GM19023 (cell line): ENCODE data around the gene PIP5KL1.

Experiments used
- ATAC-seq: cut with Tn5 transposase; IDR thresholded peaks from one replicate; pipeline ENCODE4 v1.9.1; 2021; ENCODE audit warnings: mild to moderate bottlenecking, moderate library complexity; ENCODE audit not compliant: unreplicated experiment

Gene PIP5KL1

GRCh38 chr9:127968700-127969383 lies 38.3 kb upstream of the PIP5KL1 start:
- no peak for ATAC-seq

DNA sequence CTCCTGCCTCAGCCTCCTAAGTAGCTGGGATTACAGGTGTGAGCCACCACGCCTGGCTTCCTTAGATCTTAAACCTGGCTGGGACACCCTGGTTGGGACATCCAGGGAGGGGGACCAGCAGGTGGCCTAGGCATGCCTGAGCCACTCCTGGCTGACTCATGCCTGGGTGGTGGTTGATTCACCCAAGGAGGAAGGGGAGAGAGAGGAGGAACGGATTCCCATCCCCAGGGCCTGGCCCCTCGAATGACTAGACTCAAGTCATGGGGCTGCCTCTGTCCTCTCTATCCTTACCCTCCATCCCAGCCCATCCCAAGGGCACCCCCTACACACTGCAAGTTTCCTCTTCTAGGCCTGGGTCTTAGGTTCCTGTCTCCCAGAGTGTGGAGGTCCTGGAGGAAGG lies 37.5 kb upstream of the PIP5KL1 start:
- no peak for ATAC-seq

- no peak for ATAC-seq
Observed at GRCh38 chr9:127967151-127967809, 36.7 kb upstream of the PIP5KL1 start.

DNA sequence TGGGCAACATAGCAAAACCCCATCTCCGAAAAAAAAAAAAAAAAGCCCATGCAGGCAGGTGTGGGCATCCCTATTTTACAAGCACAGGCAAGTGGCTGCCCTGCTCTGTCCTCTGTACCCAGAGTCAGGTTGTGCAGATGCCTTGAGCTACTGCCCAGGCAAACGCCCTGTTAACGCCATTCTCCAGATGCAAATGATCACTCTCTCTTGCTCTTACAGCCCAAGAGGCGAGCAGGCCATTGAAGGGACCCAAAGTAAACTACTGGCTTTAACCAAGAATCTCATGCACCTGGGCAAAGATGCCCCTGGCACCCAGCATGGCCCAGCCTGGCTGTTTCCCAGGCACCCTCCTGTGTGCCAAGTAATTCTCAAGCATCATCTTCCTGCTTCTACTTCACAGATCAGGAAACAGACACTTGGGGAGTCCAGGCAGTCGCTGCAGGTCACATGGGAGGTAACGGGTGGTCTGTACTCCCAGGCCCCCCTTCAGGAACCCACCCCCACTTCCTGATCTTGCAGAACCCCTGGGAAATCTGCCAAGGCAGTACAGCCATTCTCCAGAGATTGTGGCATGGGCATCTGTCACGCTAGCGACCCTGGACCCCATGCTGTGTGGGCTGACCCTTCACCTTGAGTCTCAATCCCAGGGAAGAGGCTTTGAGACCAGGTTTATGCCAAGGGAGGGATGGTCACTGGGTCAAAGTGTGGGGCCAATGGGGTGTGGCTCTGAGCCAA lies 36.0 kb upstream of the PIP5KL1 start:
- no peak for ATAC-seq

DNA sequence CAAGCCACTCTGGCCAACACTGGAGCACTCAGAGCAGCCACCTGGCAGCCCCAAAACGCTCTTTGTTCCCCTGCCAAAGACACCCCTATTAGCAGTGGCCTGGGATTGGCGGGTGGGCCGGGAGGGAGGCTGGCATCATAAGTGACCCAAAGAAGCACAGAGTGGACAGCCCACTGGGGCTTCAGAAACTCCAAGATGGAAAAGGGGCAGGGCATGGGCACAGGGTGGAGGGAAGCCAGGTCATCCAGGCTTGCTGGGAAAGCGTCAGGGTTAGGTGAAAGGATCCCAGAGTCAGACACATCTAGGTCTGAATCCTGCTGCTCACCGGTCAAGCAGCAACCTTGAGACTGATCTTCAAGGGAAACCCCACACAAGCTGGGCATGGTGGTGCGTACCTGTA lies 35.4 kb upstream of the PIP5KL1 start:
- ATAC-seq = no peak

- no peak for ATAC-seq
Observed at GRCh38 chr9:127963359-127964064, 32.9 kb upstream of the PIP5KL1 start.

DNA sequence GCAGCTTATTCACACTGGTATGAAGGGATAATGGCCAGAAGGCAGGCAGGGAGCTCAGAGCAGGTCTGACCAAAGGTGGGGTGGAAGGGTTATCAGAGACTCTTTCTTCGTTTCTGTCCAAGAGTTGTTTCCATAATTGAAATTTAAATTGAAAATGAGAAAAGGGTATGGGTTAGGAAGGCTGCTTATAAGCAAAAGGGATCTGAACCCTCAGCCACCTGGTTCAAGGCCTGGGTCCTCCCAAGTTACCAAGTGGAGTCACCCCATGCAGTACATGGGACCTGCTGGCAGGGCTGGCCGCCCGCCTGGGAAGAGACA lies 32.4 kb upstream of the PIP5KL1 start:
- no peak for ATAC-seq

- no peak for ATAC-seq
Observed at GRCh38 chr9:127962278-127962677, 31.7 kb upstream of the PIP5KL1 start.

- no peak for ATAC-seq
Observed at GRCh38 chr9:127961613-127962155, 31.1 kb upstream of the PIP5KL1 start.

GRCh38 chr9:127961155-127961490 lies 30.5 kb upstream of the PIP5KL1 start:
- no peak for ATAC-seq

GRCh38 chr9:127960410-127961154 lies 30.0 kb upstream of the PIP5KL1 start:
- no peak for ATAC-seq

GRCh38 chr9:127959841-127960409 lies 29.3 kb upstream of the PIP5KL1 start:
- ATAC-seq = no peak

DNA sequence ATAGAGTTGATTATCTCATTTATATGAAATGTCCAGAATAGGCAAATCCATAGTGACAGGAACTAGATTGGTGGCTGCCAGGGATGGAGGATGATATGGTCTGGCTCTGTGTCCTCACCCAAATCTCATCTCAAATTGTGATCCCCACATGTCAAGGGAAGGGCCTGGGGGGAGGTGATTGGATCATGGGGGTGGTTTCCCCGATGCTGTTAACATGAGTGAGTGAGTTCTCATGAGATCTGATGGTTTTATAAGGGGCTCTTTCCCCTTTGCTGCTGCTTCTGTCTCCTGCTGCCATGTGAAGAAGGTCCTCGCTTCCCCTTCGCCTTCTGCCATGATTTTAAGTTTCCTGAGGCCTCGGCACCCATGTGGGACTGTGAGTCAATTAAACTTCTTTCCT lies 28.8 kb upstream of the PIP5KL1 start:
- no peak for ATAC-seq

DNA sequence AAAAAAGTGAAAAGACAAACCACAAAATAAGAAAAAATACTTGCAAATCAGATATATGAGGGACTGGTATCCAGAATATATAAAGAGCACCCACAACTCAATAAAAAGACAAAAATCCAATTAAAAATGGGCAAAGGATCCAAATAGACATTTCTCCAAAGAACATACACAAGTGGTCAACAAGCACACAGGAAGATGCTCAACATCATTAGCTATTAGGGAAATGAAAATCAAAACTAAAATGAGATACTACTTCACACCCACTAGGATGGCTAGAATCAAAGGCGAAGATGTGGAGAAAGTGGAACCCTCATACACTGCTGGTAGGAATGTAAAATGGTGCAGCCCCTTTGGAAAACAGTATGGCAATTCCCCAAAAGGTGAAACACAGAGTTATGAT lies 28.2 kb upstream of the PIP5KL1 start:
- no peak for ATAC-seq

- ATAC-seq = no peak
Observed at GRCh38 chr9:127955294-127956015, 24.9 kb upstream of the PIP5KL1 start.

GRCh38 chr9:127954831-127955293 lies 24.3 kb upstream of the PIP5KL1 start:
- no peak for ATAC-seq

DNA sequence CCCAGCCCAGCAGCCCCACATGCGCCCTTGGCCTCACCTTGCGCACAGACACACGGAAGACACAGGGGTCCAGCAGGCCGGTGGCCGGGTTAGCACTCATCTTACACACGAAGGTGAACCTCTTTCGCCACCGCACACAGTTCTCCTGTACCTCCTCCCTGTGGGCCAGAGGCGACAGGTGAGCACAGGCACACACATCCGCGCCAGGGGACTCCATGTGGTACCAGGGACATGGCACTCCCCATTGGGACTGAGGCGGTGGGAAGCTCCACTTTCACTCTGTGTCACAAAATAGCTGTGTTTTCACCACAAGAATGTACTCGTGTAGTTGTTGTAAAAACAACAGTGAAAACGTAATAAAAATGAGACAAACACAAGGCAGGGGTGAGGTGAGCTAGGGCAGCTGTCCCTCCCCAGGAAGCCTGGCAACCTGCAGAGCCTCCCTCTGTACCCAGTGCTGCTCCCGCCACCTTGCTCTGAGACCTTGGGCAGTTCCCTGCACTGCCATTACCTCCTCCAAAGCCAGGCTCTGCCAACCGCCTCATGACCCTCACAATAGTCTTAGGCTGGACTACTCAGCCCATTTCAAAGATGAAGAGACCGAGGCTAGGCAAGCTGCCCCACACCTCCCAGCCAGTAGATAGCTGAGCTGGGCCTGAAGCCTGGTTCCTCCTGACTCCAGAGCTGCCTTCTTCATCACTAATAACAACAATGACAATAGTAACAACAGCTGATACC lies 23.4 kb upstream of the PIP5KL1 start:
- ATAC-seq = no peak

DNA sequence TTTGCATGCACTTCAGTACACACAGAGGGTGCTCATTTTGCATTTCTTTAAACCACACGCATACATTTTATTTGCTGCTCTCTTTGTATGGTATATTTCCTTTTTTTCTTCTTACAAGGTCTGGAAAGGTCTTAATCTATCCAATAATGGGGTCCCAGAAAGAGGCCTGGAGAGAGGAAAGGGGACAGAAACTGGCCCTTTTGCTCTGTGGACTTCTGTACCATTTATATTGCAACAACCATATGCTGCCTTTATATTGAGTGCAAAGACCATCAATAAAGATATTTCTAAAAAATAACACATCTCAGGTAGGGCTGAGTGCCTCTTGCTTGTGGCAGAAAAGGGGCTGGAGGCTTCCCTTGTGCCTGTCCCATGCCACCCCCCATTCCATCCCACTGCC lies 22.6 kb upstream of the PIP5KL1 start:
- no peak for ATAC-seq
